Adrenal gland (tissue), 5 donors: ENCODE measurements around the gene SPP1.

Source experiments
- POLR2A ChIP-seq, 2 donors: fragments of 450-650 bp; IDR thresholded peaks; one replicate each; pipeline ENCODE4 v1.6.1; 2017; ENCODE audit warnings: antibody characterized with exemption in 2 of 2, mild to moderate bottlenecking in 2 of 2, moderate library complexity in 1 of 2
- TF ChIP-seq, protein P1 (sequence below), 6 experiments: fragments of 450-650 bp in 4 of 6; fragments of 200-600 bp in 2 of 6; sonication (generic) in 1 of 6; IDR thresholded peaks; 1 replicate in 5 of 6; 2 replicates in 1 of 6; pipeline versions ENCODE4 v1.5.1 to v1.8.0; 2016 to 2021; ENCODE audit warnings: antibody characterized with exemption in 6 of 6, mild to moderate bottlenecking in 2 of 6, moderate library complexity in 1 of 6
- donor health status: DM: no; HTN: no; CAD: no.

DNA sequence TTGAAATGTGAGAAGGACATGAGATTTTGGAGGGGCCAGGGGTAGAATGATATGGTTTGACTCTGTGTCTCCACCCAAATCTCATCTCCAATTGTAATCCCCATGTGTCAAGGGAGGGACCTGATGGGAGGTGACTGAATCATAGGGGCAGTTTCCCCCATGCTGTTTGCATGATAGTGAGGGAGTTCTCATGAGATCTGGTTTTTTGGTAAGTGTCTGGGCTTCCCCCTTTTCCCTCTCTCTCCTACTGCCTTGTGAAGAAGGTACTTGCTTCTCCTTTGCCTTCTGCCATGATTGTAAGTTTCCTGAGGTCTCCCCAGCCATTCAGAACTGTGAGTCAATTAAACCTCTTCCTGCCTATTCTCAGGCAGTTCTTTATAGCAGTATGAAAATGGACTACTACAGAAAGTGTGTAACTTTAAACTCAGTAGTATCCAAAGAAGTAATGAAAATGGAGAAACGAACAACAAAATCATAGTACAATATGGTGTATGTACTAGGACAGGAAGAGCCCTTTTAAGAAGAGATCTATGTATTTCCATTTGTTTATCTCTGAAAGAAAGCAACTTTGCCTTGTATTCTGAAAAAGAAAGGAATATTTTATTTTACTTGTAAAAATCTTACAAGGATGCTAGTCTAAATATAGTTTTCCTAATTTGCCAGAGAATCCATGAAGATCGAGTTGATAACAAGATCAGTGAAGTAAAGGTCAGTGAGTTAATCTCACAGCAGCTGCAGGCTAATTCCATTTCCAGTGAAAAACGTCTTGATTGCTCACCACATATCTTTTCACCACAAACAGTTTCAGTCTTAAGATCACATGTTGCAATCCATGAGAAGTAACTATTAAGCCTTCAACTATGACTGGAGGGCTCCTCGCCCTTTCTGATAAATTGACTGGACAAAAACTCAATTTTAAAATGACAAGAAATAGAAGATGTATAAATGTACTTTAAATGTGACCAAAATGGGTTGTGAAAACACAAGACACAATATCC is 52.4 kb downstream of the SPP1 start:
- no peak for TF ChIP-seq POLR2A (IDR thresholded peaks at IDR 0.05)
- TF ChIP-seq, protein P1, sequence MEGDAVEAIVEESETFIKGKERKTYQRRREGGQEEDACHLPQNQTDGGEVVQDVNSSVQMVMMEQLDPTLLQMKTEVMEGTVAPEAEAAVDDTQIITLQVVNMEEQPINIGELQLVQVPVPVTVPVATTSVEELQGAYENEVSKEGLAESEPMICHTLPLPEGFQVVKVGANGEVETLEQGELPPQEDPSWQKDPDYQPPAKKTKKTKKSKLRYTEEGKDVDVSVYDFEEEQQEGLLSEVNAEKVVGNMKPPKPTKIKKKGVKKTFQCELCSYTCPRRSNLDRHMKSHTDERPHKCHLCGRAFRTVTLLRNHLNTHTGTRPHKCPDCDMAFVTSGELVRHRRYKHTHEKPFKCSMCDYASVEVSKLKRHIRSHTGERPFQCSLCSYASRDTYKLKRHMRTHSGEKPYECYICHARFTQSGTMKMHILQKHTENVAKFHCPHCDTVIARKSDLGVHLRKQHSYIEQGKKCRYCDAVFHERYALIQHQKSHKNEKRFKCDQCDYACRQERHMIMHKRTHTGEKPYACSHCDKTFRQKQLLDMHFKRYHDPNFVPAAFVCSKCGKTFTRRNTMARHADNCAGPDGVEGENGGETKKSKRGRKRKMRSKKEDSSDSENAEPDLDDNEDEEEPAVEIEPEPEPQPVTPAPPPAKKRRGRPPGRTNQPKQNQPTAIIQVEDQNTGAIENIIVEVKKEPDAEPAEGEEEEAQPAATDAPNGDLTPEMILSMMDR (IDR thresholded peaks at IDR 0.05) = no peak
